Neuron (in vitro differentiated cells): ENCODE data around the gene C12orf75.

Experiments
- H2AFZ ChIP-seq: one replicate; pipeline ENCODE4 v1.6.1; 2013; ENCODE audit warnings: low read depth, mild to moderate bottlenecking, inconsistent platforms, low read length, moderate library complexity
- H3K27me3 ChIP-seq: one replicate; pipeline ENCODE4 v1.6.1; 2013; ENCODE audit warnings: low read length; ENCODE audit not compliant: insufficient read depth
- H3K36me3 ChIP-seq: one replicate; pipeline ENCODE4 v1.6.1; 2013; ENCODE audit warnings: low read length; ENCODE audit not compliant: insufficient read depth
- H3K4me1 ChIP-seq: one replicate; pipeline ENCODE4 v1.6.1; 2013; ENCODE audit warnings: low read length; ENCODE audit not compliant: insufficient read depth
- H3K4me3 ChIP-seq: 2 replicates; pipeline ENCODE4 v1.5.1; 2013; ENCODE audit warnings: mild to moderate bottlenecking, low read length, moderate library complexity
- H3K9me3 ChIP-seq: one replicate; pipeline ENCODE4 v1.6.1; 2013; ENCODE audit warnings: low read length

C12orf75 gene

DNA sequence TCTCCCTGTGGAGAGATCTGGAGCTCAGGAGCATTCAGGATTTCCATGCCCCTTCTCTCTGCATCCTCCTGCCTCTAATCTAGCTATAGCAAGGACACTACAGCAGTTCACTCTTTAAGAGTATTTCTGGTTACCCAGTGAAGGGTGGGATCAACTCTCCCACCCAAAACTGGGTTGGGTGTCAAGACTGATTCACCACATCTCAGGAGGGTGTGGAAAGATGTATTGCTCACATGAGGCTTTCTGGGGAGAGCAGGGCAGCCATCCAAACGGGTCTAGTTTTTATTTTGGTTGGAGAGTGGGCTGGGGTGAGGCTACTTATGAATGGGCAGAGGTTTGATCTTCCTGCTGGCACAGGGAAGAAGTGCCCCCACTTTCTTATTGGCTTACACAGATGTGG is 18.6 kb downstream of the C12orf75 start:
- Histone ChIP-seq H3K27me3 (peaks cover 2% of the 10 kb centered on the region), H3K36me3 (no peaks in the 10 kb centered on the region), H3K4me1 (peaks cover 17% of the 10 kb centered on the region), H3K4me3 (no peak overlapping the region), H3K9me3 (peaks cover 5% of the 10 kb centered on the region), H2AFZ (no peak overlapping the region)

- Histone ChIP-seq H3K4me1 (peaks cover 17% of the 10 kb centered on the region), H3K9me3 (peaks cover 5% of the 10 kb centered on the region), H2AFZ (no peak overlapping the region), H3K4me3 (no peak overlapping the region), H3K36me3 (no peaks in the 10 kb centered on the region), H3K27me3 (peaks cover 2% of the 10 kb centered on the region)
These were observed 21.0 kb downstream of the C12orf75 start for GRCh38 chr12:105351523-105351922.

- Histone ChIP-seq H3K4me1 (peaks cover 17% of the 10 kb centered on the region), H3K4me3 (no peak overlapping the region), H2AFZ (no peak overlapping the region), H3K27me3 (peaks cover 2% of the 10 kb centered on the region), H3K36me3 (no peaks in the 10 kb centered on the region), H3K9me3 (peaks cover 5% of the 10 kb centered on the region)
These were observed 21.6 kb downstream of the C12orf75 start for GRCh38 chr12:105352052-105352451.

- peaks cover 2% of the 10 kb centered on the region for H3K27me3 ChIP-seq
- peaks cover 5% of the 10 kb centered on the region for H3K9me3 ChIP-seq
- H3K36me3 ChIP-seq: no peaks in the 10 kb centered on the region
- no peak overlapping the region for H3K4me3 ChIP-seq
- H3K4me1 ChIP-seq: peaks cover 9% of the 10 kb centered on the region
- H2AFZ ChIP-seq: no peak overlapping the region
These were observed 22.6 kb downstream of the C12orf75 start for GRCh38 chr12:105352940-105353635.

DNA sequence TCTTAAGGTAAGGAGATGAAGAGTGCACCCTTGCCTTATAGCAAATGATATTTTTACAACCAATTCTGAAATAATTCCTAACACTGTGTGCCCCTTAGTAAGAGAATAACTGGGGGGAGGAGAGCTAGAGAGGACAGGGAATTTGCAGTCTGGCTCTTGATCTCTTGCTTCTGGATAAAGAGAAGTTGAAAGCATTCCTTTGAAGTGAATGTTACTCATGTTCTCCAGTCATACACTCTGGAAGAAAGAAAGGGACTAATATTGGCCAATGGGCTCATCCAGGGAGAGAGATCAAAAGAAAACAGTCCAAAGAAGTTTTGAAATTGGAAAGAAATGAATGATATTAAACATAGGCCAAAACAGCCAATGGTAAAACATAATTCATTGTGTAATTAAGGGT is 25.3 kb downstream of the C12orf75 start:
- Histone ChIP-seq H3K4me3 (no peak overlapping the region), H3K4me1 (no peaks in the 10 kb centered on the region), H3K27me3 (peaks cover 2% of the 10 kb centered on the region), H3K9me3 (peaks cover 5% of the 10 kb centered on the region), H3K36me3 (no peaks in the 10 kb centered on the region), H2AFZ (no peak overlapping the region)

DNA sequence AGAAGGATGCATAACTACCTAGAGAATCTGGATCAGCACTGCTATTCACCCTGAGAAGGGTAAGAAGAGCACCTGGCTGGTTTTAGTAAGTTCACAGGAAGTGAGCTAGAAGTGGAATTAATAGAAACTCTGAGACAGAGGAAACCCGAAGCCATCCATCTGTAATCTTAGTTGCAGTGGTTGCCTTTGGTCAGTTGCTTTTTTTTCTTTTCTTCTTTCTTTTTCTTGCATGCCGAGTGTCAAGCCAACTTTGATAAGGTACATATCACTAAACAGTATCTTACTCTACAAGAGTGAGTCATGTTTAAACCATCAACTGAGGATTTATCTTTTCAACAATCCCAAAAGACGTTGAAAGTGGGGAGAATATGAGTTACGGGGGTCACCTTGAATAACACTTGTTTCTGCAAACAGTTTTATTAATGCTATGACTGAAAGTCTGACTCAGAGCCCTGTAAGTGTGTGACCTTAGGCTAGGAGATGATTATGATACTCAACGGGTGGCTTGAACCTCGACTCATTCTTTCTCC is 26.7 kb downstream of the C12orf75 start:
- H3K27me3 ChIP-seq: no peaks in the 10 kb centered on the region
- no peaks in the 10 kb centered on the region for H3K36me3 ChIP-seq
- no peaks in the 10 kb centered on the region for H3K4me1 ChIP-seq
- H3K9me3 ChIP-seq: peaks cover 2% of the 10 kb centered on the region
- no peak overlapping the region for H3K4me3 ChIP-seq
- no peak overlapping the region for H2AFZ ChIP-seq

- no peak overlapping the region for H3K4me3 ChIP-seq
- H3K4me1 ChIP-seq: no peaks in the 10 kb centered on the region
- peaks cover 2% of the 10 kb centered on the region for H3K9me3 ChIP-seq
- no peak overlapping the region for H2AFZ ChIP-seq
- no peaks in the 10 kb centered on the region for H3K27me3 ChIP-seq
- H3K36me3 ChIP-seq: no peaks in the 10 kb centered on the region
These were observed 28.3 kb downstream of the C12orf75 start for GRCh38 chr12:105358789-105359188.

DNA sequence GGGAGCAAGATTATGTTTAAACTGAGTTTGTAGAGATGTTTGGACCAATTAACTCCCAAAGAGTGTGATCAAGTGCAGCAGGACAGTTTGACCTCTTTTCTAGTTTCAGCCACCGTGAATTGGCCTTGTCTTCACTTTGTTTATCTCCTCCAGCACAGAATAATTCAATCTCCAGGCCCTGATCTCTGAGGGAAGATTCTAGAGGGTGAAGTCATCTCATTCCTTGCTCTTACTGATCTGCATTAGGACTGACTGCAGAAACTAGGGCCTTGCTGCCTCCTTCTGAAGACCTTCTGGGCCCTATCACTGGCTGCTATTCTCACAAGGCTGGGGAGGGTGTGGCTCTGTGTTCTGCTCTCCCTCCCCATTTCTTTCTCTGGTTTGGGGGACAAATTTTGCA is 29.4 kb downstream of the C12orf75 start:
- H3K36me3 ChIP-seq: no peaks in the 10 kb centered on the region
- H3K4me1 ChIP-seq: no peaks in the 10 kb centered on the region
- no peaks in the 10 kb centered on the region for H3K27me3 ChIP-seq
- peaks cover 2% of the 10 kb centered on the region for H3K9me3 ChIP-seq
- no peak overlapping the region for H3K4me3 ChIP-seq
- H2AFZ ChIP-seq: no peak overlapping the region

DNA sequence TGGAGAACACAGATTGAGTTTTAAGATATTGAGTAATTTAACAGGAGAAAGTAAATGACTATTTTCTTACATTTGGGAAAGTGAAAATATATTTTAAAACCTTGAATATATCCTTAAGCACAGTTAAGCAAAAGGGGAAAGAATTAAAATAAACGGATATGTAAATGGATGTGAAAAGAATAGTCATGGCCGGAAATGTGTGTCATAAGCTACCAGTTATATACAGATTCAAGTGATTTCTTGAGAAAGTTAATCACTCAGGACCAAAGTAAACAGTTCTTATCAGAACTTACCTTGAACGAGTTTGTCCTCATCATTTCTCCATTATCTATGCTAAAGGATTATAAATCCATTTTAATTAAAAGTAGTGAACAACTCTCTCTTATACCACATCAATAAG is 33.4 kb downstream of the C12orf75 start:
- no peaks in the 10 kb centered on the region for H3K4me1 ChIP-seq
- H3K36me3 ChIP-seq: no peaks in the 10 kb centered on the region
- H2AFZ ChIP-seq: no peak overlapping the region
- H3K4me3 ChIP-seq: no peak overlapping the region
- H3K27me3 ChIP-seq: no peaks in the 10 kb centered on the region
- H3K9me3 ChIP-seq: peaks cover 2% of the 10 kb centered on the region

DNA sequence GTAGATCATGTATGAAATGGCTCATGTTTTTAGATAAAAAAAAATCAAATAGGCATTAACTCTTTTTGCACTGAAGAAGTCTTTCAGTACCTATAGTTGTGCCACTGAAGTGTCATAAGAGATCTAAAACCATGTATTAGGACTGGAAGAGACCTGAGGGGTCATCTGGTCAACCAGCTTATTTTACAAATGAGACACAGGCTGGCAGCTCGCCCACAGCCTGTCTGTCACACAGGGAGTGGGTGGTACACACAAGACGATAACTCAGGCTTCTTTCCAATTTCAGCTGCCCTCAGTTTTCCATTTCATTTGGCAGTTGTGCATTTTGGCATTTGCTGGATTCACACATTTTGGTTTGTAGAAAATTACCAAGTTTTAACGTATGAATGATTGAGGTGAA is 34.7 kb downstream of the C12orf75 start:
- no peaks in the 10 kb centered on the region for H3K4me1 ChIP-seq
- H3K4me3 ChIP-seq: no peak overlapping the region
- no peaks in the 10 kb centered on the region for H3K27me3 ChIP-seq
- peaks cover 2% of the 10 kb centered on the region for H3K9me3 ChIP-seq
- no peaks in the 10 kb centered on the region for H3K36me3 ChIP-seq
- H2AFZ ChIP-seq: no peak overlapping the region

DNA sequence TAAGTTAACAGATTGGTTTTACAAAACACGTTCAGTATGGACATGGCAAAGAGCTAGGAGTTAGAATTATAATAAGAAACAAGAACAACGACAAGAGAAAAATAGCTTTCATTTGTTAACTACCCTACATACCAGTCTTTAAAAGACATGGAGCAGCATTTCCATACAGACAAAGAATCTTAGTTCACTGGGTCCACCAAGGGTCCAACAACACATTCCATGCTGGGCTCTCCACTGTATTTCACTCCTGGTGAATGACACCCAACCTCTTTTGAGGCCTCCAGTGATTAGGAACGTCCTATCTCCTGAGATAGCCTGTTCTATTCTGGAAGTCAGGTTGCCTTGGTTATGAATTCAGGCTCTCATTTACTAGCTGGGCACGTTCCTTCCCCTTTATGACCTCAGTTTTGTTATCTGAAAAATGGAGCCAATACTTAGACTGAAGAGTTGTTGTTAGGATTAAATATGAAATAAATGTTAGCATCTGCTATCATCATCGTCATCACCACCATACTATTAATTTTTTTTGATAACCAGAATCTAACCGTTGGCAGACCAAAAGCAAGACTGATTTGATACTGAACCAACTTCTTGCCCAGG is 37.7 kb downstream of the C12orf75 start:
- Histone ChIP-seq H3K36me3 (no peaks in the 10 kb centered on the region), H3K27me3 (no peaks in the 10 kb centered on the region), H3K4me1 (no peaks in the 10 kb centered on the region), H3K9me3 (no peaks in the 10 kb centered on the region), H2AFZ (no peak overlapping the region), H3K4me3 (no peak overlapping the region)

DNA sequence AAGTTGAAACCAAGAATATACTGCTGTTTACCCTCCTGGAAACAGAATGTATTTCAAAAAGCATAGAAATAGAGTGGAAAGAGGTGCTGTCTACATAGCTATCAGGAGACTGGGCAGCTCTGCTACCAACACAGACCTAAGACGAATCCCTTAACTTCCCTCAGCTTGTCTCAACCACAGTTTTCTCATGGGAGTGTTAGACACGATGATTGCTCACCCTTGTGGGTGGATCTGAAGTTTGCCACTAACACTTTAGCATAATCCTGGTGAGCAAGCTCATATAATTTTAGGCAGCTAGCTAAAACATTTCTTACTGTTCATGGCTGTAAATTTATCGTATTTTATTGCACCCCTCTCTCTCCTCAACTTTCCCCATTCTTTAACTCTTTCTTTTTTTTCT is 38.5 kb downstream of the C12orf75 start:
- H3K9me3 ChIP-seq: no peaks in the 10 kb centered on the region
- H3K27me3 ChIP-seq: no peaks in the 10 kb centered on the region
- no peaks in the 10 kb centered on the region for H3K4me1 ChIP-seq
- no peak overlapping the region for H2AFZ ChIP-seq
- no peak overlapping the region for H3K4me3 ChIP-seq
- H3K36me3 ChIP-seq: no peaks in the 10 kb centered on the region

- Histone ChIP-seq H2AFZ (no peak overlapping the region), H3K4me1 (peaks cover 3% of the 10 kb centered on the region), H3K4me3 (no peak overlapping the region), H3K36me3 (no peaks in the 10 kb centered on the region), H3K27me3 (no peaks in the 10 kb centered on the region), H3K9me3 (no peaks in the 10 kb centered on the region)
These were observed 43.8 kb downstream of the C12orf75 start for GRCh38 chr12:105374303-105374702.
